Right cardiac atrium (tissue), 5 donors: ENCODE results near the gene PSMA3. TPM values are rescaled to one million over a fixed set of nuclear protein-coding genes. Genes with fewer than 3 reads are reported as not detected.
A peak's percentile ranks its signal among the peaks of the same experiment; 100 is the strongest.

Experiments used
- ATAC-seq, 2 donors: fragments of 200-7000 bp; cut with Tn5 transposase; one replicate each; pipeline versions ENCODE4 v1.8.0 to v1.9.1; 2020; ENCODE audit warnings: moderate library complexity in 2 of 2, mild to moderate bottlenecking in 1 of 2
- DNase-seq, 3 donors: peaks; one replicate each; pipeline ENCODE4 v3.0.0-alpha.2; 2020
- H3K27ac ChIP-seq: one replicate; pipeline ENCODE4 v1.5.1; 2013; ENCODE audit warnings: mild to moderate bottlenecking, low read length, control low read depth, moderate library complexity
- H3K27me3 ChIP-seq: one replicate; pipeline ENCODE4 v1.6.1; 2013; ENCODE audit not compliant: control insufficient read depth, insufficient read depth
- H3K4me1 ChIP-seq: one replicate; pipeline ENCODE4 v1.6.1; 2013; ENCODE audit warnings: low read length; ENCODE audit not compliant: control insufficient read depth, insufficient read depth
- H3K4me3 ChIP-seq: one replicate; pipeline ENCODE4 v1.5.1; 2013; ENCODE audit warnings: low read length, control low read depth
- H3K9me3 ChIP-seq: one replicate; pipeline ENCODE4 v1.6.1; 2013; ENCODE audit warnings: low read length; ENCODE audit not compliant: control insufficient read depth
- WGBS: extraction: QIAGEN DNeasy Blood & Tissue Kit; methylation state at CpG from one replicate; pipeline ENCODE4 v1.1.7; 2013; 5-methylcytosine and 5-hydroxymethylcytosine counted together
- intact Hi-C, 4 donors: fragments of 100-400 bp; cut with DNase I; formaldehyde crosslinking; loops; one replicate each; pipeline versions ENCODE4 v1.11.0 to v1.14.0; 2022 to 2023
- polyA plus RNA-seq: library from polyadenylated mRNA; stranded (reverse); fragments of 200-250 nt; gene quantifications from one replicate; pipeline ENCODE4 v1.2.3, GENCODE V29; 2013
- total RNA-seq, 4 donors: library from RNA; stranded (reverse); fragmentation: NEBNext Ultra II Directional; extraction: Animal tissue kit (Norgen Biotek cat#: 25700); gene quantifications; one replicate each; pipeline ENCODE4 v1.2.1, GENCODE V29; 2021
- donor health status: healthy with polysubstance abuse.
- donor health status: DM: no; HTN: yes; CAD: no.
- donor health status: DM: no; HTN: no; CAD: no.
- donor health status: DM: no; HTN: yes; CAD: no; lungs with severe emphysema.
- donor health status: DM: yes; HTN: yes; CAD: no.

PSMA3 gene
- total and polyA plus RNA-seq, 5 donors = 112 to 159 (median 130) TPM

DNA sequence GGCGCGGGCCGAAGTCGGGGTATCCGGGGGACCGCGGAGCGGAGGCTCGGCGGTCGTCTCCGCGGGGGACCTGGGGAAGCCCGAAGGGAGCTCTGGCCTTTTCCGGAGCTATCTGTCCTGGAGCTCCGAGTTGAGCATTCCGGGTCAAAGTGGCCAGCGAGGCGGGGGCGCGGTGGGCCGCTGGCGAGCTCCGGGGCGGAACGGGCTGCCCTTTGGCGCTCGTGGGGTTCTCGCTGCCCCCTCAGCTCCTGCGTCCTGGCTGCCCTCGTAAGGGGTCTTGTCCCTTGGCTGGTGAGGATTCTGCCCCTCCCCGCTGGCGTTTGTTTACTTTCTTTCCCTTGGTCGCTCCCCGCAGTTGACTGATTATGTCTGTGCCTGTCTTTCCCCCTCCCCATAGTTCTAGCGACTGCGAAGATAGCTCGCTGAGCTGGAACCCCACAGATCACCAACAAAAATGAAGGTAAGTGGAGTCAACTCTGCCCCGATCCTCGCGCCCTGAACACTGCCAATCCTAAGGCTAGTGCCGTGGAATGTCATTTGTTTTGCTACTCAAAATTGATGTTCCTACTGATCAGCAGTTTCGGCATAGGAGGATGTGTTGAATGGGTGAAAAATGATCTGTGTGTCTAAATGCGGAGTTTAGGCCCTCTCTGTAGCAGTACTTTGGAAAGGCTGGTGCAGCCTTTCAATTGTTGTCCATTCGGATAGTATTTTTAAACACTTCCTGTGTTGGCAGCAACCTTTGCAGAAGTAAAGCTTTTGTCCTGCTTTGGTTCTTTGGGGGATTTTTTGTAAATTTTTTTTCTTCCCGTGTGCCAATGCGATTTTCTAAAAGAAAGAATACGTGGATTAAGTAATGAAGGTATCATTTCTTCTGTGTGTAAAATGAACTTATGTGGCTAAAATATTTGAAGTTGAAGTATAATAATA, 55.0 kb downstream of the PSMA3 start:
- Histone ChIP-seq H3K27ac (peak overlapping the region; percentile 93), H3K4me1 (peaks cover 3% of the 10 kb centered on the region), H3K27me3 (no peaks in the 10 kb centered on the region), H3K9me3 (no peaks in the 10 kb centered on the region), H3K4me3 (peak overlapping the region; percentile 90)
- ATAC-seq (no peak), DNase-seq (peak in 2 of 3 donors; percentile 29 to 75)
- WGBS = 1% methylated on average over 48 of the region's 48 CpGs
- intact Hi-C loops = loop anchor here in 2 of 4 donors (10.0 kb wide), 1 partner anchor 55 kb away; the partner anchor contains the start of gene PSMA3 (in 2 of the 2)

DNA sequence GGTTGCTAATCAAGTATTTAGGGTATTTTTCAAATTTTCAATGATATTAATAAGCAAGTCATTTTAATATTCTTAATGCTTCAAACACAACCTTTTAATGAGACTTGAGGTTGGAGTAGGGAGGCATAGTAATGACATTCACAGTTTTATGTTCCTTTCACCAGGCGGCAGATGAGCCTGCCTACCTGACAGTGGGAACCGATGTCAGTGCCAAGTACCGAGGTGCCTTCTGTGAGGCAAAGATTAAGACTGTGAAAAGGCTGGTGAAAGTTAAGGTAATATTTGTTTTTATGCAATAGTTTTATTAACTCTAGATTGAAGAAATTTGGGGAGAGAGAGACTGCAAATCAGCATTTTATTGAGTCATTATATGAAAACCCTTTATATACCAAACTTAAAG, 56.8 kb downstream of the PSMA3 start:
- 84% methylated on average over 3 of the region's 3 CpGs for WGBS
- peaks cover 2% of the 10 kb centered on the region for H3K4me1 ChIP-seq

DNA sequence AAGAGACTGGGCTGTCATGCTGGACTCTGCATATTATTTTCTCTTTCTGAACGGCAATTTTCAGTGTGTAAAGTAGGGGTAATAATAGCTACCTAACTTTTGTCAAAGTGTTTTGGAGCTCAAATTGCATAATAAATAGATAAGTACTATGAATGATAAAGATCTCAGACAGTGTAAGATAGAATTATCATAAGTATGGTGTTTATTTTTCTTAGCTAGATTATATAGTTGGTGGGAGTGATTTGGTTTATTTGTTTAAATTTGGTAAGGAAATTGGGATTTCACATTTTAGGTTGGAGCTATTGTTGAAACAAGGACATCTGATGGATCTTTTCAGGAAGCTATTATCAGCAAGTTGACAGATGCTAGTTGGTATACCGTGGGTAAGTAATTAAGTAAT, 61.1 kb downstream of the PSMA3 start:
- Histone ChIP-seq H3K27me3 (no peaks in the 10 kb centered on the region), H3K4me3 (no peak overlapping the region), H3K4me1 (peaks cover 2% of the 10 kb centered on the region), H3K27ac (no peak overlapping the region), H3K9me3 (no peaks in the 10 kb centered on the region)
- DNase-seq (no peak), ATAC-seq (no peak)
- intact Hi-C loops = no loop called here
- 65% methylated on average over 2 of the region's 2 CpGs for WGBS

More for the DNA sequence above, 56.8 kb downstream of the PSMA3 start:
- no peak overlapping the region for H3K4me3 ChIP-seq
- no peak overlapping the region for H3K27ac ChIP-seq
- H3K9me3 ChIP-seq = no peaks in the 10 kb centered on the region
- DNase-seq (peak in 1 of 3 donors; percentile 6), ATAC-seq (no peak)
- H3K27me3 ChIP-seq = no peaks in the 10 kb centered on the region
- intact Hi-C loops = no loop called here

DNA sequence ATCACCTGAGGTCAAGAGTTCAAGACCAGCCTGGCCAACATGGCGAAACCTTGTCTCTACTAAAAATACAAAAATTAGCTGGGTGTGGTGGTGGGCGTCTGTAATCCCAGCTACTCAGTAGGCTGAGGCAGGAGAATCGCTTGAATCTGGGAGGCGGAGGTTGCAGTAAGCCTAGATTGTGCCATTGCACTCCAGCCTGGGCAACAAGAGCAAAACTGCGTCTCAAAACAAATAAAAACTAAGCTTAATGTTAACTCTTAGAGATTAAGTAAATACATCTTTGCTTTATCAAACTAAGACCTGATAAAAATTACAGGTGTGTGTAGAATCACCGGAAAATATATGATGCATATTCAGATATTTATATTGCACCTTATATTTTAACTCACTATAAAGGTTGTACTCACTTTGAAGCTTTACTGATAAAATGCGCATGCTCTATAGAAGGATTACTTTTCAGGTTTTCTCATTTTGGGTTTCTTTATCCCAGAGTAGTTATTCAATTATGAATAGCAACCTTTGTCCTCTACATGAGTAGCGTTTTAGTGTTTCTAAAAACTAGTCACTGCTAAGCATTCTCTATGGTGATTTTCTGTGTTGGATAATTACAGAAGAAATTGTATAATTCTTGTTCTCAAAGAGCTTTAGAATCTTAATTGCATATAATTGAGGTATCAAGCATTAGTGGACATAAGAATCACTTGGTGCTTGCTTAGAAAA, 63.1 kb downstream of the PSMA3 start:
- intact Hi-C loops = no loop called here
- Histone ChIP-seq H3K4me1 (no peaks in the 10 kb centered on the region), H3K9me3 (no peaks in the 10 kb centered on the region), H3K27ac (no peak overlapping the region), H3K27me3 (no peaks in the 10 kb centered on the region), H3K4me3 (no peak overlapping the region)
- DNase-seq (no peak), ATAC-seq (no peak)
- WGBS = 93% methylated on average over 8 of the region's 8 CpGs

DNA sequence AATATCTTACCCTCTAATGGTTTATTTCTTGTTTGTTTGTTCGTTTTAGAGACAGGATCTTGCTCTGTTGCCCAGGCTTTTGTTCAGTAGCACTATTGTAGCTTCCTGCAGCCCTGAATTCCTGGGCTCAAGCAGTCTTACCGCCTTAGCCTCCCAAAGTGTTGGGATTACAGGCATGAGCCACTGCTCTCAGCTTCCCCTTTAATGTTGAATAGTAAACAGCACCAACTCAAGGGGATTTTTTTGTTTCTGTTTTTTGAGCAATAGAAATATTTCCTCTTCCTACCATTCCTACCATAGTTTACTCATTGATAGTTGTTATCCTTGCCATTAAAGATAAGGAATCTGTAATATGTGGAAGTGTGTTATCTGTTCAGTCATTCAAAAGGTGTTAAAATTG, 64.4 kb downstream of the PSMA3 start:
- H3K27me3 ChIP-seq = no peaks in the 10 kb centered on the region
- 77% methylated on average over 2 of the region's 2 CpGs for WGBS
- intact Hi-C loops = no loop called here
- H3K4me3 ChIP-seq = no peak overlapping the region
- ATAC-seq = no peak
- H3K4me1 ChIP-seq = no peaks in the 10 kb centered on the region
- DNase-seq = no peak
- no peak overlapping the region for H3K27ac ChIP-seq
- no peaks in the 10 kb centered on the region for H3K9me3 ChIP-seq

- no peaks in the 10 kb centered on the region for H3K4me1 ChIP-seq
- no peak overlapping the region for H3K4me3 ChIP-seq
- peak in 1 of 3 donors; percentile 9 for DNase-seq
- ATAC-seq = no peak
- no peaks in the 10 kb centered on the region for H3K27me3 ChIP-seq
- H3K9me3 ChIP-seq = no peaks in the 10 kb centered on the region
- no peak overlapping the region for H3K27ac ChIP-seq
- intact Hi-C loops = no loop called here
- WGBS = 82% methylated on average over 1 of the region's 1 CpG
Observed at GRCh38 chr14:58313699-58314098, 69.1 kb downstream of the PSMA3 start.

DNA sequence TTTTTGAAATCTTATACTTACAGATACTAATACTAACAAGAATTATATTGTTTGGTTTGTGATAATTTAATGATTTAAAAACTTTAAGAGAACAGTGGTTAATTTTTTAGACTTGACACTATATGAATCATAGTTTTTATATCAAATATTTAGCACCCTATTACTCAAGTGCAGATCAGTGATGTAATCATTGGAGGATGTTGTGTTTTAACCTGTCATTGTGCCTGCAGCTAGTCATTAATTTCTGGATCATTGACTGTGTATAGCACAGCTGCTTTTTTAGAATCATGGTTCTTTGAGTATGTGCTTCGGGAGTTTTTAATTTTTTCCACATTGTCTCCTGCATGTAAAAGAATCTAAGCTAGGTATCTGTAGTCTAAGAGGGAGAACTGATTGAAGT, 71.0 kb downstream of the PSMA3 start:
- DNase-seq = no peak

More for the DNA sequence above, 71.0 kb downstream of the PSMA3 start:
- intact Hi-C loops = no loop called here
- Histone ChIP-seq H3K4me3 (no peak overlapping the region), H3K4me1 (no peaks in the 10 kb centered on the region), H3K9me3 (no peaks in the 10 kb centered on the region), H3K27ac (no peak overlapping the region), H3K27me3 (no peaks in the 10 kb centered on the region)
- 96% methylated on average over 1 of the region's 1 CpG for WGBS
- ATAC-seq = no peak

Other genes with a start within 250 kb of the PSMA3 start
- 1 to 10 TPM; 5.4 to 9.9 (median 8.4) TPM for gene ARMH4, start 92.6 kb upstream of the PSMA3 start, total RNA-seq
- 2.1 TPM for gene ARMH4, start 92.6 kb upstream of the PSMA3 start, polyA plus RNA-seq
- 10 to 100 TPM; 71.3 to 80.1 (median 74.3) TPM for gene ACTR10, start 44.7 kb upstream of the PSMA3 start, total RNA-seq
- 130 TPM for gene ACTR10, start 44.7 kb upstream of the PSMA3 start, polyA plus RNA-seq
- gene ARID4A, start 53.7 kb downstream of the PSMA3 start, total RNA-seq = 10 to 100 TPM; 17.1 to 26.1 (median 18.1) TPM
- 8.3 TPM for gene ARID4A, start 53.7 kb downstream of the PSMA3 start, polyA plus RNA-seq
- gene TOMM20L, start 151.1 kb downstream of the PSMA3 start, total RNA-seq = not detected
- not detected for gene TOMM20L, start 151.1 kb downstream of the PSMA3 start, polyA plus RNA-seq
- 10 to 100 TPM; 25.5 to 35.8 (median 30.9) TPM for gene TIMM9, start 182.7 kb downstream of the PSMA3 start, total RNA-seq
- 42.5 TPM for gene TIMM9, start 182.7 kb downstream of the PSMA3 start, polyA plus RNA-seq
- 10 to 100 TPM in 2 of 4 donors, 1 to 10 TPM in 2; 8.5 to 11.2 (median 10.1) TPM for gene KIAA0586, start 182.9 kb downstream of the PSMA3 start, total RNA-seq
- 3.8 TPM for gene KIAA0586, start 182.9 kb downstream of the PSMA3 start, polyA plus RNA-seq